Duodenal mucosa (tissue), 2 donors: ENCODE results near the gene OCRL.
A peak's percentile ranks its signal among the peaks of the same experiment; 100 is the strongest.

Source experiments
- H3K27ac ChIP-seq: one replicate; pipeline ENCODE4 v1.7.0; 2013; ENCODE audit warnings: low read depth, low read length
- H3K27me3 ChIP-seq, 2 donors: one replicate each; pipeline ENCODE4 v1.7.0; 2013; ENCODE audit warnings: low read length in 2 of 2, control low read depth in 1 of 2; ENCODE audit not compliant: insufficient read depth in 2 of 2, control insufficient read depth in 1 of 2
- H3K36me3 ChIP-seq, 2 donors: one replicate each; pipeline ENCODE4 v1.7.0; 2013; ENCODE audit warnings: low read length in 2 of 2, control low read depth in 1 of 2; ENCODE audit not compliant: insufficient read depth in 2 of 2, control insufficient read depth in 1 of 2
- H3K4me1 ChIP-seq, 2 donors: one replicate each; pipeline ENCODE4 v1.7.0; 2013; ENCODE audit warnings: low read length in 2 of 2, control low read depth in 1 of 2; ENCODE audit not compliant: insufficient read depth in 2 of 2, control insufficient read depth in 1 of 2
- H3K4me3 ChIP-seq, 2 donors: one replicate each; pipeline ENCODE4 v1.7.0; 2013; ENCODE audit warnings: low read length in 2 of 2, low read depth in 1 of 2
- H3K9ac ChIP-seq, 2 donors: one replicate each; pipeline ENCODE4 v1.7.0; 2013; ENCODE audit warnings: low read length in 2 of 2, low read depth in 1 of 2
- H3K9me3 ChIP-seq, 2 donors: one replicate each; pipeline ENCODE4 v1.7.0; 2013; ENCODE audit warnings: low read length in 2 of 2, control low read depth in 1 of 2; ENCODE audit not compliant: control insufficient read depth in 1 of 2

Gene OCRL

DNA sequence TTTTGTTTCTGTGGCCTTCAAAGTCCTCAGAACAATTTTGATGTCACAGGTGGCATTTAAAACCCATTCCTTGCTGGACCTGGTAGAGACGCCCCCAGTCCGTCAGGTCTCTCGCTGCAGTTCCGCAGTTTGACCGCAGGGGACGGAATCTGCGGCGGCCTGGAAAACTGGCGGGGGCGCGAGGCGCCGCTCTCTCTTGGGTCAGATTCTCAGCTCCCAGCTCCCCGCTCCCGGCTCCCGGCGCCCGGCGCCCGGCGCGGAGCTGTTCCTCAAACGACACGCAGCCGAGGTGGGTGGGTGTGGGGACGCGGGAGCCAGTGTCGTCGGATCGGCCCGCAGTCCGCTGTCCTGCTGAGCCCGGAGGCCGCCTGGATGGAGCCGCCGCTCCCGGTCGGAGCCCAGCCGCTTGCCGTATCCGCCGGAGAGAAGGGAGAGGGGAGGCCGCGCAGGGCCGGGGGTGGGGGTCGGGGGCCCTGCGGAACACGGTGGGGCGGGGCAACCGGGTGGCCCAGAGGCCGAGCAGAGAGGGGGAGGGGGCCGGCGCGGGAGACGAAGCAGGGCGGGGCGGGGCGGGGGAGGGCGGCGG lies at the start of gene OCRL:
Gene OCRL (plus strand): TSS at position 192 of the 586 bp plus-strand sequence. CDS start 181 bp downstream, at position 373.
- H3K4me3 ChIP-seq = peak within 1 kb of the TSS; percentile 72 to 80
- H3K27me3 ChIP-seq = no peaks in the 10 kb centered on the region
- H3K9ac ChIP-seq = peak within 1 kb of the TSS; percentile 63 to 73
- H3K36me3 ChIP-seq = peaks cover 0 to 5% of the 10 kb centered on the region in 2 donors
- peaks cover 0 to 9% of the 10 kb centered on the region in 2 donors for H3K4me1 ChIP-seq
- H3K27ac ChIP-seq = peak within 1 kb of the TSS; percentile 22
- H3K9me3 ChIP-seq = no peaks in the 10 kb centered on the region

DNA sequence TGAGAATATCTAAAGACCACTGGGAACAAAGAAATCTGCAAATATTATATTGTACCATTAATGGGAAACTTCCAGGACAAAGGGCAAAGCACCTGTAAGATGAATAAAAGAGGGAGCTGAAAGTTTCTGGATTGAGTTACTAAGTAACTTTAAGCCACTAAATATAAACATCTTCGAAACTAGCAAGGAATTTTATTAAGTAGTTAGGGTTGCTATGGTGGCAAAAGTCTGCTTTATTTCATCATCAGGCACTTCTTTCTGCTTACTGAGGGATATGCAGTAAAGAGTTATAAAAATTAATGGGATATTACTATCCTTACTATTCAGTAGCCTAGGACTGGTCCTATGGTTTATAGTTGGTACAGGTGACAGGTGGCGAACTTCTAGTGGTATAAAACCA lies 49.7 kb upstream of the OCRL start:
- Histone ChIP-seq H3K4me3 (no peak overlapping the region), H3K27ac (no peak overlapping the region), H3K9ac (no peak overlapping the region), H3K4me1 (no peaks in the 10 kb centered on the region), H3K9me3 (no peaks in the 10 kb centered on the region), H3K27me3 (no peaks in the 10 kb centered on the region), H3K36me3 (no peaks in the 10 kb centered on the region)

DNA sequence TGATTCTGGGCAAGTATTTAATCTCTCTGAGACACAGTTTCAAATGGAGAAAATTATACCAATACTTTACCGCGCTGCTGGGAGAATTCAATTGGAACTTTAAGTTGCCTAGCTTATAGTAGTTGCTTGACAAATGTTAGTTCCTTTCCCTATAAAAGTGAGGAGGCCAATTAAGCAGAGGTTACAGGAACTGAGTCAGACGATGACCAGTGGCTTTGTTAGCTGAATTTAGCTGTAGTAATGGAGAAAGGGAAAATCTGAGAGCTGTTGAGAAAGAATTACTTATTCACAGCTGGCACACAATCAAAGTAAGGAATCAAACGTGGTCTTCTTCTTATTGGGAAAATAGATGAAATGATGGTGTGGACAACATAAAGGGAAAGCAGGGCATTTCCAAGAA lies 46.4 kb upstream of the OCRL start:
- Histone ChIP-seq H3K36me3 (peaks cover 0 to 5% of the 10 kb centered on the region in 2 donors), H3K27me3 (no peaks in the 10 kb centered on the region), H3K9ac (no peak overlapping the region), H3K4me3 (no peak overlapping the region), H3K4me1 (no peaks in the 10 kb centered on the region), H3K9me3 (no peaks in the 10 kb centered on the region), H3K27ac (no peak overlapping the region)

- no peaks in the 10 kb centered on the region for H3K9me3 ChIP-seq
- H3K4me3 ChIP-seq = no peak overlapping the region
- H3K36me3 ChIP-seq = peaks cover 0 to 5% of the 10 kb centered on the region in 2 donors
- no peaks in the 10 kb centered on the region for H3K27me3 ChIP-seq
- H3K27ac ChIP-seq = no peak overlapping the region
- H3K9ac ChIP-seq = no peak overlapping the region
- H3K4me1 ChIP-seq = no peaks in the 10 kb centered on the region
These were observed 45.2 kb upstream of the OCRL start for GRCh38 chrX:129494887-129495286.

GRCh38 chrX:129495900-129496299 lies 44.2 kb upstream of the OCRL start:
- Histone ChIP-seq H3K4me1 (no peaks in the 10 kb centered on the region), H3K4me3 (no peak overlapping the region), H3K9me3 (no peaks in the 10 kb centered on the region), H3K27me3 (no peaks in the 10 kb centered on the region), H3K36me3 (peaks cover 0 to 5% of the 10 kb centered on the region in 2 donors), H3K9ac (no peak overlapping the region), H3K27ac (no peak overlapping the region)

GRCh38 chrX:129496625-129497024 lies 43.4 kb upstream of the OCRL start:
- no peaks in the 10 kb centered on the region for H3K27me3 ChIP-seq
- no peaks in the 10 kb centered on the region for H3K4me1 ChIP-seq
- no peak overlapping the region for H3K4me3 ChIP-seq
- H3K9me3 ChIP-seq = no peaks in the 10 kb centered on the region
- no peak overlapping the region for H3K27ac ChIP-seq
- H3K36me3 ChIP-seq = peaks cover 0 to 5% of the 10 kb centered on the region in 2 donors
- no peak overlapping the region for H3K9ac ChIP-seq

- H3K27ac ChIP-seq = no peak overlapping the region
- H3K27me3 ChIP-seq = no peaks in the 10 kb centered on the region
- H3K4me3 ChIP-seq = no peak overlapping the region
- H3K4me1 ChIP-seq = no peaks in the 10 kb centered on the region
- H3K9ac ChIP-seq = no peak overlapping the region
- H3K36me3 ChIP-seq = peaks cover 0 to 5% of the 10 kb centered on the region in 2 donors
- no peaks in the 10 kb centered on the region for H3K9me3 ChIP-seq
These were observed 42.8 kb upstream of the OCRL start for GRCh38 chrX:129497146-129497843.

DNA sequence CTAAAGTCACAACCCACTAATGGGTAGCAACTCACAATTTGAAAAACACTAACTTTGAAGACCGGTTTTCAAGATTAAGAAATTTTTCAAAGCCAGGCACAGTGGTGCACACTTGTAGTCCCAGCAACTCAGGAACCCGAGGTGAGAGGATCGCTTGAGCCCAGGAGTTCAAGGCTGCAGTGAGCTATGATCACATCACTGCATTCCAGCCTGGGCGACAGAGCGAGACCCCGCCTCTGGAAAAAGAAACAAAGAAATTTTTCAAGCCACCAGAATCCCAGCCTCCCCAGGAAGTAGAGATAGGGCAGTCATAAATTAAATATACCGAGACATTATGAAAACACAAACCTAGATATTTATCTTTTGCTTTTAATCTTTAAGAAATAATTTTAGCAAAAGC lies 29.7 kb upstream of the OCRL start:
- H3K9ac ChIP-seq = no peak overlapping the region
- H3K4me3 ChIP-seq = no peak overlapping the region
- H3K9me3 ChIP-seq = no peaks in the 10 kb centered on the region
- H3K4me1 ChIP-seq = no peaks in the 10 kb centered on the region
- H3K27me3 ChIP-seq = no peaks in the 10 kb centered on the region
- H3K36me3 ChIP-seq = no peaks in the 10 kb centered on the region
- H3K27ac ChIP-seq = no peak overlapping the region

DNA sequence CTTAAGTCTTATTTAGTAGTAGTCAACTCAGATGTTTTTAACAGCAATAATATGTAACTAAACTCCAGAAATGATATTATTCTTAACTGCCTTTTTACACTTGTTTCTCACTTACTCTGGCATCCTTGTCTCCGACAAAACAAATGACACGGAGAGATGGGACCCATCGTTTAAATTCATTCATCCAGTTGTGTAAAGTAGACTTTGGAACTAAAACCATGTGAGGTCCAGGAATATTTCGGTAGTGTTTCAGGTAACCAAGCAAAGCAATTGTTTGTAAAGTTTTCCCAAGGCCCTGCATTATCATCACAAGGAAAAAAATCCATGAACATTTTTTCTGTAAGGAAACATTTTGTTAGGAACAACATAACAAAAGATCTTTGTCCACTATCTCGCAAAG lies 28.4 kb upstream of the OCRL start:
- Histone ChIP-seq H3K9me3 (no peaks in the 10 kb centered on the region), H3K9ac (no peak overlapping the region), H3K4me3 (no peak overlapping the region), H3K4me1 (no peaks in the 10 kb centered on the region), H3K36me3 (no peaks in the 10 kb centered on the region), H3K27ac (no peak overlapping the region), H3K27me3 (no peaks in the 10 kb centered on the region)

DNA sequence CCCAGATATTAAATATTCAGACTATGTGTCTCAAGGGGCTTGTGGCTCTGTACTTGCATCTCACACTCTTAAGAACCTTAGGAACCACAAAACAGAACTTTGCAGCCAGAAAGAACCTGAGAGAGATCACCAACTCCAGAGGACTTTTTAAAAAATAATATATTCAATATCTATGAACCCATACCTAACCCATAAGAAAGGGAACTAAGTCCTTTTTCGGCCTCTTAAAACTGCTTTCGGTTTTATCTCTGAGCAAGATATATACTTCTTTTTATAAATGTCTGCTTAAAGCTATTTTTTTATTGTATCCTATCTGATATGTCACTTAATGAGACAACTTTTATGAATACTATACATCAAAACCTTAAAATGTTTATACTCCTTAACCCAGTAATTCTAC lies 27.6 kb upstream of the OCRL start:
- Histone ChIP-seq H3K4me1 (no peaks in the 10 kb centered on the region), H3K9ac (no peak overlapping the region), H3K27me3 (no peaks in the 10 kb centered on the region), H3K36me3 (no peaks in the 10 kb centered on the region), H3K27ac (no peak overlapping the region), H3K9me3 (no peaks in the 10 kb centered on the region), H3K4me3 (no peak overlapping the region)
